ENCODE data around the gene SBF2. TPM values are rescaled to one million over a fixed set of nuclear protein-coding genes. Genes with fewer than 3 reads are reported as not detected.
A peak's percentile ranks its signal among the peaks of the same experiment; 100 is the strongest.

SBF2 gene
- total and polyA plus RNA-seq, 3 donors from 2014 or later = 27.8 to 52.8 (median 48.7) TPM

DNA sequence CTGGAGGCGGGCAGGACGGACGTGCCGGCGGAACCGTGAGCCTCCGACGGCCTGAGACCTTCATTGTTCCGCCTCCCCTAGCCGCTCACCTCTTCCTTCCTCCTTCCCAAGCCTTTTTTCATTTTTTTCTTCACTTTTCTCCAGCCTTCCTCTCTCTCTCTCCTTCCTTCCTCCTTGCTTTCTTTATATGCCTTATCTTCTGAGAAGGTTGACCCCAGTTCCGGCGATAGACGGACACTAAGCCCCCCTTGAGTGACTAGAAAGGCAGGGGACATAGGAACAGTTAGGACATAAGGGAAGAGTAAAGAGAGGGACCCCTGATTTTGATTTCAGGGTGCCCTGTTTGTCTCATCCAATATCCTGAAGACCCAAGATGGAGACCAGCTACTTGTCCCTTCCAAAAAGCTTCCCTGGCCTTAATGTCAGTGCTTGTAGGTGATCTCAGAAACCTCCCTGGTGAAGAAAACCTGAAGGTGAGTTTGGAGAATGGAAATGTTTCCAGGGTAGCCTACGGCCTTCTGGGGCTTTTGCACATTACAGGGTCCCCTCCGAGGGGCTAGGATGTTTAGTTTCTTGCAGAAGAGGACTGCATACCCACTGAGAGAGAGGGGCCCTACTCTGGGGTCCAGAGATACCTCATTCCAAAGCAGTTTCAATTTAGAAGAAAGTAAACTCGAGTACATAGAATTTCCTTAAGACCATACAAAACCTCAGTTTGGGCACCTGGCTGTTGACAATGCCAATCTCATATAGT, 14.4 kb upstream of the SBF2 start:
- no peak for DNase-seq
- Histone ChIP-seq H3K9me3 (no peaks in the 10 kb centered on the region), H3K27me3 (no peaks in the 10 kb centered on the region), H3K4me1 (peaks cover 52% of the 10 kb centered on the region), H3K27ac (peak overlapping the region; percentile 59 to 71), H3K36me3 (ENCODE audit: low read depth, missing control alignments) (no peaks in the 10 kb centered on the region), H3K4me3 (peak overlapping the region; percentile 46 to 66)
- no peak for TF ChIP-seq POLR2A (IDR thresholded peaks at IDR 0.05)
- TF ChIP-seq, protein P1, sequence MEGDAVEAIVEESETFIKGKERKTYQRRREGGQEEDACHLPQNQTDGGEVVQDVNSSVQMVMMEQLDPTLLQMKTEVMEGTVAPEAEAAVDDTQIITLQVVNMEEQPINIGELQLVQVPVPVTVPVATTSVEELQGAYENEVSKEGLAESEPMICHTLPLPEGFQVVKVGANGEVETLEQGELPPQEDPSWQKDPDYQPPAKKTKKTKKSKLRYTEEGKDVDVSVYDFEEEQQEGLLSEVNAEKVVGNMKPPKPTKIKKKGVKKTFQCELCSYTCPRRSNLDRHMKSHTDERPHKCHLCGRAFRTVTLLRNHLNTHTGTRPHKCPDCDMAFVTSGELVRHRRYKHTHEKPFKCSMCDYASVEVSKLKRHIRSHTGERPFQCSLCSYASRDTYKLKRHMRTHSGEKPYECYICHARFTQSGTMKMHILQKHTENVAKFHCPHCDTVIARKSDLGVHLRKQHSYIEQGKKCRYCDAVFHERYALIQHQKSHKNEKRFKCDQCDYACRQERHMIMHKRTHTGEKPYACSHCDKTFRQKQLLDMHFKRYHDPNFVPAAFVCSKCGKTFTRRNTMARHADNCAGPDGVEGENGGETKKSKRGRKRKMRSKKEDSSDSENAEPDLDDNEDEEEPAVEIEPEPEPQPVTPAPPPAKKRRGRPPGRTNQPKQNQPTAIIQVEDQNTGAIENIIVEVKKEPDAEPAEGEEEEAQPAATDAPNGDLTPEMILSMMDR (IDR thresholded peaks at IDR 0.05) = no peak
- 17 to 21% methylated on average over 16 of the region's 16 CpGs for WGBS, 2 donors
- intact Hi-C loops (cut with DNase I; ENCODE audit: low total_unique reads) = loop anchor here (5.0 kb wide), 1 partner anchor 551 kb away; no protein-coding TSS in a partner anchor

DNA sequence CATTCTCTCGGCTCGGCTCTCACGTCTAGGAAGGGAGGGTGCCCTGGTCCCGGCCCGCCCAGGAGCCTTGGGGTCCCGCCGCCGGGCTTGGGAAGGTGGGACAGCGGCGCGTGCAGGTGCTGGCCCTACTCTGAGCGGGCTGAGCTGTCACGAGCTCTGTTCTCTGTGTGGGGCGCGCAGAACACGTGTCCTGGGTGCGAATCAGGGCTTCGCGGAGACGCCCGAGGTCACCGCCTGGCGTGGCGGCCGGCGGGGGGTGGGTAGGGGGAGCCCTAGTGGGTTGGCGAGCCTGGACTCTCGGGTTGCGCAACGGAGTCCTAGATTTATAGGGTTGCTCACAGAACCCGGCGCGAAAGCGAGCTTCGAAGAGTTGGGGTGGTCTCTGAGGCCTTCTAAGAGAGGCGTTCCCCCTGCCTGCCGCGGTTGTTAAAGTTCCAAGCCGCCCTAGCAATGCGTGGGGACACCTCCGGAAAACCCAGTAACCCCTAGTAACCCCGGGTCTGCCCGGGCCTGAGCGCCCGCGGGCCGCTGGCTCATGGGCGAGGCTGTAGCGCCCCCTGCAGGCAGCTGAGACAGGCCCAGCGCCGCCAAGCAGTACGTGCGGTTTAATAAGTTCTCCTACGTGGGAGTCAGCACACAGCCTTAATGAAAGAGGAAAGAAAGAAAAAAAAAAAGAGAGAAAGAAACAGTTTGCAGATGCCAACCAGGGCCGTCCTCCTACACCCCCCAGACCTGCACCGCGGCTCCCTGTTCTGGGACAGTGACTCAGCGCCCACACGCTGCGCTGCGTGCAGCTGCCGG, 13.6 kb upstream of the SBF2 start:
- Histone ChIP-seq H3K27me3 (no peaks in the 10 kb centered on the region), H3K9me3 (no peaks in the 10 kb centered on the region), H3K36me3 (ENCODE audit: low read depth, missing control alignments) (no peaks in the 10 kb centered on the region), H3K4me3 (peak overlapping the region; percentile 46 to 66), H3K4me1 (peaks cover 54% of the 10 kb centered on the region), H3K27ac (peak overlapping the region; percentile 59 to 71)
- WGBS, 2 donors = 9 to 11% methylated on average over 21 to 62 of the region's 62 CpGs
- peak; percentile 91 for DNase-seq
- intact Hi-C loops (cut with DNase I; ENCODE audit: low total_unique reads) = loop anchor here (5.0 kb wide), 1 partner anchor 550 kb away; no protein-coding TSS in a partner anchor
- no peak for TF ChIP-seq POLR2A (IDR thresholded peaks at IDR 0.05)
- TF ChIP-seq, protein P1 (IDR thresholded peaks at IDR 0.05) = peak; percentile 96 to 98 (median 98)

DNA sequence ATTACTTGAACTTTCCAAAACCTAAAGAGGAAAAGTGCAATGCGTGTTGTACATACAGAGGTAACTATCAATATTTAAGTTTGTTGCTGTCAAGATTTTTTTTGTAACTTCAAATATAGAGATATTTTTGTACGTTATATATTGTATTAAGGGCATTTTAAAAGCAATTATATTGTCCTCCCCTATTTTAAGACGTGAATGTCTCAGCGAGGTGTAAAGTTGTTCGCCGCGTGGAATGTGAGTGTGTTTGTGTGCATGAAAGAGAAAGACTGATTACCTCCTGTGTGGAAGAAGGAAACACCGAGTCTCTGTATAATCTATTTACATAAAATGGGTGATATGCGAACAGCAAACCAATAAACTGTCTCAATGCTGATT, 13.0 kb upstream of the SBF2 start:
- WGBS, 2 donors = 36 to 40% methylated on average over 9 of the region's 9 CpGs
- no peak for TF ChIP-seq POLR2A (IDR thresholded peaks at IDR 0.05)
- TF ChIP-seq, protein P1 (IDR thresholded peaks at IDR 0.05) = no peak
- no peaks in the 10 kb centered on the region for H3K36me3 ChIP-seq (ENCODE audit: low read depth, missing control alignments)

DNA sequence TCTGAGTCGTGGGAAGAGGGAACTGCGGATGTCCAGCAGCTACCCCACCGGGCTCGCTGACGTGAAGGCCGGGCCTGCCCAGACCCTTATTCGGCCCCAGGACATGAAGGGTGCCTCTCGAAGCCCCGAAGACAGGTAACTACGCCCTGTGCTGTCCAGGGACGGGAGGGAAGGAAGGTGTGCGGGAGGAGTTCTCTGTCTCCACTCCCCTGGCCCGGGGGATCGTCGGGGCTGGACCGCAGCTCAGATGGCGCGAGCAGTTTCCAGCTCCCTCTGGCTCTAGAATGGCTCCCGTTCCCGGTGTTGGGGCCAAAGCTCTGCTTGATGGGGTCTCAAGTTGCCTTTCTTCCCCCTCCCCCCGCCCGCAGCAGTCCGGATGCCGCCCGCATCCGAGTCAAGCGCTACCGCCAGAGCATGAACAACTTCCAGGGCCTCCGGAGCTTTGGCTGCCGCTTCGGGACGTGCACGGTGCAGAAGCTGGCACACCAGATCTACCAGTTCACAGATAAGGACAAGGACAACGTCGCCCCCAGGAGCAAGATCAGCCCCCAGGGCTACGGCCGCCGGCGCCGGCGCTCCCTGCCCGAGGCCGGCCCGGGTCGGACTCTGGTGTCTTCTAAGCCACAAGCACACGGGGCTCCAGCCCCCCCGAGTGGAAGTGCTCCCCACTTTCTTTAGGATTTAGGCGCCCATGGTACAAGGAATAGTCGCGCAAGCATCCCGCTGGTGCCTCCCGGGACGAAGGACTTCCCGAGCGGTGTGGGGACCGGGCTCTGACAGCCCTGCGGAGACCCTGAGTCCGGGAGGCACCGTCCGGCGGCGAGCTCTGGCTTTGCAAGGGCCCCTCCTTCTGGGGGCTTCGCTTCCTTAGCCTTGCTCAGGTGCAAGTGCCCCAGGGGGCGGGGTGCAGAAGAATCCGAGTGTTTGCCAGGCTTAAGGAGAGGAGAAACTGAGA, 12.2 kb upstream of the SBF2 start:
- Histone ChIP-seq H3K9me3 (no peaks in the 10 kb centered on the region), H3K4me1 (peaks cover 54% of the 10 kb centered on the region), H3K36me3 (ENCODE audit: low read depth, missing control alignments) (no peaks in the 10 kb centered on the region), H3K4me3 (peak overlapping the region; percentile 56 to 66), H3K27me3 (no peaks in the 10 kb centered on the region), H3K27ac (peak overlapping the region; percentile 28 to 82)
- TF ChIP-seq, protein P1 (IDR thresholded peaks at IDR 0.05) = no peak
- 26 to 28% methylated on average over 13 to 65 of the region's 65 CpGs for WGBS, 2 donors
- intact Hi-C loops (cut with DNase I; ENCODE audit: low total_unique reads) = loop anchor here (5.0 kb wide), 1 partner anchor 549 kb away; no protein-coding TSS in a partner anchor
- no peak for DNase-seq

More for the DNA sequence above, 13.0 kb upstream of the SBF2 start:
- intact Hi-C loops (cut with DNase I; ENCODE audit: low total_unique reads) = loop anchor here (5.0 kb wide), 1 partner anchor 550 kb away; no protein-coding TSS in a partner anchor
- Histone ChIP-seq H3K4me3 (peak overlapping the region; percentile 46 to 66), H3K27me3 (no peaks in the 10 kb centered on the region), H3K4me1 (peaks cover 54% of the 10 kb centered on the region), H3K27ac (peak overlapping the region in 1 of 2 donors; percentile 59), H3K9me3 (no peaks in the 10 kb centered on the region)
- DNase-seq = no peak
